GM18519 (cell line): Measurements from ENCODE around the gene ERMAP.
"Not testable (repeated sequence)": the region's sequence is repeated elsewhere in the genome, so short reads cannot be mapped to it uniquely, and the experiment has no call there.

Experiments
- ATAC-seq: cut with Tn5 transposase; IDR thresholded peaks from one replicate; pipeline ENCODE4 v1.9.1; 2021; ENCODE audit warnings: mild to moderate bottlenecking, moderate library complexity; ENCODE audit not compliant: unreplicated experiment, low FRiP score

Gene ERMAP

GRCh38 chr1:42806593-42806992 is 10.3 kb upstream of the ERMAP start:
- ATAC-seq = no peak

GRCh38 chr1:42807056-42807668 is 9.8 kb upstream of the ERMAP start:
- no peak for ATAC-seq

- not testable (repeated sequence) for ATAC-seq
Observed at GRCh38 chr1:42814815-42815214, 2.1 kb upstream of the ERMAP start.

- ATAC-seq = no peak
Observed at GRCh38 chr1:42815941-42816584, 859 bp upstream of the ERMAP start.

- no peak for ATAC-seq
Observed at GRCh38 chr1:42817440-42817767, 482 bp downstream of the ERMAP start.

GRCh38 chr1:42817976-42818375 is 1.1 kb downstream of the ERMAP start:
- ATAC-seq = no peak

GRCh38 chr1:42820813-42821212 is 3.9 kb downstream of the ERMAP start:
- ATAC-seq = no peak

GRCh38 chr1:42821690-42822089 is 4.8 kb downstream of the ERMAP start:
- ATAC-seq = no peak

- ATAC-seq = no peak
Observed at GRCh38 chr1:42822800-42823392, 6.0 kb downstream of the ERMAP start.

- no peak for ATAC-seq
Observed at GRCh38 chr1:42824481-42825035, 7.6 kb downstream of the ERMAP start.

GRCh38 chr1:42825036-42825851 is 8.3 kb downstream of the ERMAP start:
- no peak for ATAC-seq

GRCh38 chr1:42830631-42831030 is 13.7 kb downstream of the ERMAP start:
- no peak for ATAC-seq

GRCh38 chr1:42831273-42831672 is 14.4 kb downstream of the ERMAP start:
- no peak for ATAC-seq

GRCh38 chr1:42832641-42833240 is 15.8 kb downstream of the ERMAP start:
- no peak for ATAC-seq

GRCh38 chr1:42833981-42834380 is 17.1 kb downstream of the ERMAP start:
- ATAC-seq = no peak

- ATAC-seq = no peak
Observed at GRCh38 chr1:42834803-42835202, 17.9 kb downstream of the ERMAP start.

- no peak for ATAC-seq
Observed at GRCh38 chr1:42835422-42835821, 18.5 kb downstream of the ERMAP start.

GRCh38 chr1:42837709-42838108 is 20.8 kb downstream of the ERMAP start:
- no peak for ATAC-seq

GRCh38 chr1:42838482-42839190 is 21.7 kb downstream of the ERMAP start:
- no peak for ATAC-seq

- no peak for ATAC-seq
Observed at GRCh38 chr1:42841010-42841409, 24.1 kb downstream of the ERMAP start.
